Esophagus mucosa (tissue), 1 donor: ENCODE results near the gene CADM4. TPM values are rescaled to one million over a fixed set of nuclear protein-coding genes. Genes with fewer than 3 reads are reported as not detected.
"Not testable (repeated sequence)": the region's sequence is repeated elsewhere in the genome, so short reads cannot be mapped to it uniquely, and the experiment has no call there.

Experiments
- ATAC-seq: fragments of 200-7000 bp; cut with Tn5 transposase; one replicate; pipeline ENCODE4 v1.9.1; 2020
- total RNA-seq: library from RNA; stranded (reverse); gene quantifications from one replicate; pipeline ENCODE4 v1.2.4, GENCODE V29; 2023
- donor health status: DM: yes; HTN: yes; CAD: no.

CADM4 gene
- total RNA-seq, 1 donor from 2014 or later: 13.0 TPM

GRCh38 chr19:43605875-43606568 is 33.6 kb downstream of the CADM4 start:
- ATAC-seq: no peak

GRCh38 chr19:43600326-43600725 is 39.3 kb downstream of the CADM4 start:
- ATAC-seq: not testable (repeated sequence)

GRCh38 chr19:43599635-43600295 is 39.9 kb downstream of the CADM4 start:
- ATAC-seq: no peak

- ATAC-seq: no peak
Observed at GRCh38 chr19:43598445-43599240, 41.0 kb downstream of the CADM4 start.

- ATAC-seq: no peak
Observed at GRCh38 chr19:43597876-43598275, 41.8 kb downstream of the CADM4 start.

GRCh38 chr19:43596842-43597461 is 42.7 kb downstream of the CADM4 start:
- no peak for ATAC-seq

- ATAC-seq: peak; percentile 91
Observed at GRCh38 chr19:43595999-43596841, 43.4 kb downstream of the CADM4 start, which contains the start of the genes IRGQ and ZNF576. Gene IRGQ (minus strand): TSS chr19:43596134. CDS start chr19:43595338, 796 bp downstream. Gene ZNF576 (plus strand): TSS chr19:43596595. CDS start chr19:43597109, 514 bp downstream.

GRCh38 chr19:43595605-43595998 is 44.0 kb downstream of the CADM4 start:
- ATAC-seq: peak; percentile 1

GRCh38 chr19:43594710-43595604 is 44.7 kb downstream of the CADM4 start:
- peak; percentile 45 for ATAC-seq

GRCh38 chr19:43594081-43594697 is 45.5 kb downstream of the CADM4 start:
- no peak for ATAC-seq

GRCh38 chr19:43592800-43593350 is 46.8 kb downstream of the CADM4 start:
- no peak for ATAC-seq

GRCh38 chr19:43591904-43592772 is 47.5 kb downstream of the CADM4 start:
- ATAC-seq: no peak

GRCh38 chr19:43589678-43590077 is 50.0 kb downstream of the CADM4 start:
- no peak for ATAC-seq

- ATAC-seq: no peak
Observed at GRCh38 chr19:43589277-43589676, 50.4 kb downstream of the CADM4 start.

- ATAC-seq: not testable (repeated sequence)
Observed at GRCh38 chr19:43587029-43587428, 52.6 kb downstream of the CADM4 start.

GRCh38 chr19:43586346-43586745 is 53.3 kb downstream of the CADM4 start:
- ATAC-seq: peak; percentile 12

- no peak for ATAC-seq
Observed at GRCh38 chr19:43584484-43584883, 55.2 kb downstream of the CADM4 start.

- ATAC-seq: no peak
Observed at GRCh38 chr19:43582495-43582894, 57.2 kb downstream of the CADM4 start.

- no peak for ATAC-seq
Observed at GRCh38 chr19:43581467-43581866, 58.2 kb downstream of the CADM4 start.
